Right lobe of liver (tissue), 6 donors: ENCODE measurements around the gene PRDM4. TPM values are rescaled to one million over a fixed set of nuclear protein-coding genes. Genes with fewer than 3 reads are reported as not detected.
A peak's percentile ranks its signal among the peaks of the same experiment; 100 is the strongest.
"Not testable (repeated sequence)": the region's sequence is repeated elsewhere in the genome, so short reads cannot be mapped to it uniquely, and the experiment has no call there.

ENCODE experiments used
- ATAC-seq, 4 donors: fragments of 200-7000 bp; cut with Tn5 transposase; one replicate each; pipeline ENCODE4 v1.9.1; 2020; ENCODE audit warnings: mild to moderate bottlenecking in 4 of 4, moderate library complexity in 4 of 4
- DNase-seq, 3 donors: peaks; one replicate each; pipeline ENCODE4 v3.0.0-alpha.2; 2020
- H3K27ac ChIP-seq, 3 donors: fragments of 200-600 bp; one replicate each; pipeline ENCODE4 v1.8.0; 2022
- H3K27me3 ChIP-seq, 2 donors: fragments of 200-600 bp; one replicate each; pipeline ENCODE4 v1.8.0; 2022
- H3K36me3 ChIP-seq, 4 donors: fragments of 200-600 bp; sonication (generic) in 1 of 4; one replicate each; pipeline versions ENCODE4 v1.5.1 to v1.8.0; 2017 to 2022; ENCODE audit warnings: control low read depth in 1 of 4
- H3K4me1 ChIP-seq, 4 donors: fragments of 200-600 bp; sonication (generic) in 1 of 4; one replicate each; pipeline versions ENCODE4 v1.5.1 to v1.8.0; 2017 to 2022; ENCODE audit warnings: control low read depth in 1 of 4
- H3K4me3 ChIP-seq, 3 donors: fragments of 200-600 bp; one replicate each; pipeline ENCODE4 v1.8.0; 2022
- H3K9me3 ChIP-seq, 4 donors: fragments of 200-600 bp; sonication (generic) in 1 of 4; one replicate each; pipeline versions ENCODE4 v1.5.1 to v1.8.0; 2017 to 2022; ENCODE audit warnings: control low read depth in 1 of 4
- CTCF ChIP-seq, 4 donors: fragments of 200-600 bp in 3 of 4; fragments of 450-650 bp in 1 of 4; IDR thresholded peaks; one replicate each; pipeline versions ENCODE4 v1.5.1 to v1.8.0; 2016 to 2022; ENCODE audit warnings: antibody characterized with exemption in 4 of 4, mild to moderate bottlenecking in 2 of 4
- POLR2A ChIP-seq: fragments of 450-650 bp; IDR thresholded peaks from one replicate; pipeline ENCODE4 v1.6.1; 2017; ENCODE audit warnings: antibody characterized with exemption, mild to moderate bottlenecking
- WGBS: methylation state at CpG from one replicate; pipeline ENCODE4 v1.1.6; 2018; ENCODE audit warnings: low coverage, low lambda C conversion rate; ENCODE audit not compliant: insufficient coverage; ENCODE audit errors: missing lambda C conversion rate; 5-methylcytosine and 5-hydroxymethylcytosine counted together
- intact Hi-C, 2 donors: fragments of 100-400 bp; cut with DNase I; formaldehyde crosslinking; loops; one replicate each; pipeline versions ENCODE4 v1.11.2 to v1.14.1; 2022
- total RNA-seq, 6 experiments: library from RNA; depleted of rRNA in 2 of 6; stranded (reverse); fragments of >200 nt in 2 of 6; fragmentation: NEBNext Ultra II Directional in 3 of 6; extraction: Animal tissue kit (Norgen Biotek cat#: 25700) in 3 of 6; gene quantifications; one replicate each; pipeline versions ENCODE4 v1.1.0 to v1.2.4, GENCODE V29; 2016 to 2023
- donor health status: DM: no; HTN: yes; CAD: no.
- donor health status: DM: no; HTN: no; CAD: no.
- donor health status: DM: no; HTN: no; CAD: no.
- donor health status: DM: no; HTN: yes; CAD: no.
- donor health status: DM: no; HTN: yes; CAD: no.

Gene PRDM4
- total RNA-seq, 6 experiments from 2014 or later = 5.9 to 8.2 (median 7.1) TPM

DNA sequence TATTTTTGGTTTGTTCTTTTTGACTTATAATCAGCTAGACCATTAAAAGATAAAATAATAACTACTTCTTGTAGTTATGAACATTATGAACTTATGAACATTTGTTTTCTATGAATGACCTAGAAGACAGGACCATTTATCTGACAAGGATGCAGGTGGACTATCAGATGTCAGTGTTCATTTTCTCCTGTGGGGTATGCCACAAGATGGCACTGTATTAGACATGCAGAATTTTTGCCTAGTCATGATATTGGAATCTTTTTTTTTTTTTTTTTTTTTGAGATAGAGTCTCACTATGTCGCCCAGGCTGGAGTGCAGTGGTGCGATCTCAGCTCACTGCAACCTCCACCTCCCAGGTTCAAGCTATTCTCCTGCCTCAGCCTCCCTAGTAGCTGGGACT is 65.2 kb downstream of the PRDM4 start:
- not testable (repeated sequence) for H3K4me3 ChIP-seq, H3K27ac ChIP-seq, DNase-seq, H3K27me3 ChIP-seq, H3K4me1 ChIP-seq, H3K9me3 ChIP-seq
- intact Hi-C loops = loop anchor here in 1 of 2 donors (10.0 kb wide), 1 partner anchor 69 kb away; the partner anchor contains the start of gene PRDM4
- 75% methylated on average over 2 of the region's 2 CpGs for WGBS
- peak in 3 of 4 donors; percentile 21 to 41 (median 27) for TF ChIP-seq CTCF (IDR thresholded peaks at IDR 0.05)
- ATAC-seq = peak in 3 of 4 donors; percentile 37 to 55 (median 52)
- peaks cover 0 to 81% (median 49%) of the 10 kb centered on the region in 4 donors for H3K36me3 ChIP-seq

DNA sequence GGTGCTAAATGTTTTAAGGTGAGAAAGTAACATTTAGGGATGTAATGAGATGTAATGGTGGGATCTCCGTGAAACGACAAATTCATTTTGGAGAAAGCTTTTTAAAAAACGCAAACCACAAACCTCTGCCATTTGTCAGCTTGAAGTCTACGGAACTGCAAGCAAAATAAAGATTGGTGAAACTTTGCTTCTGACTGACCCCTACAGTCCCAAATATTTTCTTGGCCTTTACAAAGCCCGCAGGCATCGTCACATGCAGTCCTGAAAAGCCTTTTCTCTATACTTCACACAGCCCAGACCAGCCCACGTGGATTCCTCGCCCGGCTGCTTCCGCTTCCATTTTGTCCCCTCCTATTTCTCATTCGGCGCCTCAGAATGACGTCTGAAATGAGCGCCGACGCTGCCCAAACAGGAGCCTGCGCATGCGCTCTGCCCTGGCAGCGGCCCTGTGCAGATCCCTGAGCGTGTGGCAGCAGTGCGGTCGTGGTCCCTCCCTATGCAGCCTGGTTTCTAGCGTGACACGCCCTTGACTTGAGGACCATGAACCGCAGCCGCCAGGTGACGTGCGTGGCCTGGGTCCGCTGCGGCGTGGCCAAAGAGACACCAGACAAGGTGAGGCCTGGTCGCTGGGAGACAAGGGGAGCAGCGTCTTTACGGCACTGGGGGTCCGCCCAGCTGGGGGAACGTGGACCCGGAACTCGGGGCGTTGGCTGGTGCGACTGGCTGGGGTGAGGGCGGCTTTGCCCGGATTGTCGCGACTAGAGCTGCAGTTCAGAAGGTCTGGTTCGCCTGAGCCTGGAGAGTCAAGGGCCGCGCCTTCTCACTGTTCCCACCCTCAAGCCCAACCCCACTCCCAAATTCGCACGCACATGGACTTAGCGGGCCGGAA is 75.3 kb downstream of the PRDM4 start, which contains the start of gene PWP1:
Gene PWP1, plus strand, starts transcription at position 440 of the 889 bp plus-strand sequence. Its CDS starts 101 bp downstream, at position 541.
- ATAC-seq = peak; percentile 91 to 95 (median 93)
- WGBS = under 1% methylated on average over 28 of the region's 51 CpGs
- TF ChIP-seq CTCF (IDR thresholded peaks at IDR 0.05) (no peak), POLR2A (peak; percentile 73)
- Histone ChIP-seq H3K9me3 (no peaks in the 10 kb centered on the region), H3K4me3 (peak within 1 kb of the TSS; percentile 78 to 95 (median 79)), H3K36me3 (peaks cover 0 to 25% (median 9%) of the 10 kb centered on the region in 4 donors), H3K4me1 (peaks cover 0 to 15% (median 0%) of the 10 kb centered on the region in 4 donors), H3K27me3 (no peaks in the 10 kb centered on the region), H3K27ac (peak within 1 kb of the TSS; percentile 34 to 83 (median 41))
- DNase-seq = peak; percentile 94 to 96 (median 96)
- intact Hi-C loops = no loop called here

- WGBS = 6% methylated on average over 9 of the region's 9 CpGs
- ATAC-seq = peak; percentile 73 to 83 (median 78)
- Histone ChIP-seq H3K27ac (peak overlapping the region; percentile 34 to 83 (median 41)), H3K36me3 (peaks cover 0 to 19% (median 6%) of the 10 kb centered on the region in 4 donors), H3K4me3 (peak overlapping the region; percentile 78 to 95 (median 79)), H3K9me3 (no peaks in the 10 kb centered on the region), H3K4me1 (peaks cover 0 to 15% (median 0%) of the 10 kb centered on the region in 4 donors), H3K27me3 (no peaks in the 10 kb centered on the region)
- no peak for TF ChIP-seq POLR2A
- no peak for TF ChIP-seq CTCF (IDR thresholded peaks at IDR 0.05)
- intact Hi-C loops = no loop called here
- peak in 1 of 3 donors; percentile 64 for DNase-seq
Measured at GRCh38 chr12:107684990-107685359, 76.0 kb downstream of the PRDM4 start.

DNA sequence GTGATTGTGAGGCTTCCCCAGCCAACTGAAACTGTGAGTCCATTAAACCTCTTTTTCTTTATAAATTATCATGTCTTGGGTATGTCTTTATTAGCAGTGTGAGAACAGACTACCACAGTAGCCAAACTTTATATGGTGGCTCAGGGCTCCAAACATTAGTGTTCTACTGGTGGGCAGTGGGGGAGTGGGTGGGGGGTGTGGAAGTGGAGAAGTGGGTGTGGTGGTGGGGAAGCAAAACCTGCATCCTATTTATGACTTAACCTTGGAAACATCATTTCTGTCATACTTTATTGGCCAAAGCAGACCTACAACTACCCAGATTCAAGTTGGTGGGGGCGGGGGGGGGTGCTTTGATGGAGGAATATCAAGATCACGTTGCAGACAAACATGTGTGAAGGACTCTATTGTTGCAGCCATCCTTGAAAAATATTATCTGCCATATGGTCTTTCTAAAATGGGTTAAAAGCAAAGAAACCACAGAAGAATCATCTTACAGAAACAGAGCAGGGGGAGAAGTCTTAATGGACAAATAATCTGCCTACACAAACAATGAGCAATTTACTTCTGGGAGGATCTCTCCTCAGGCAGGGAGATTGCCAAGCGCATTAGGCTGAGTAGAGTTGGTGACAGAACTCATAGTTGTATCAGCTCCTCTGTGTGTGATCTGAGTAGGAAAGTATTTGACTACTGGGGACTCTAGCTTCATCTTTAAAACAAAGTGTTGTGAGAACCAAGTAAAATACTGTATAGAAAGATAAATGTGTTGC is 76.7 kb downstream of the PRDM4 start:
- WGBS = 81% methylated on average over 3 of the region's 3 CpGs
- DNase-seq (no peak), ATAC-seq (no peak)
- Histone ChIP-seq H3K27ac (peak overlapping the region in 1 of 3 donors; percentile 83), H3K9me3 (no peaks in the 10 kb centered on the region), H3K4me1 (peaks cover 0 to 15% (median 0%) of the 10 kb centered on the region in 4 donors), H3K27me3 (no peaks in the 10 kb centered on the region), H3K4me3 (no peak overlapping the region), H3K36me3 (peaks cover 0 to 11% (median 4%) of the 10 kb centered on the region in 4 donors)
- TF ChIP-seq POLR2A = no peak
- no peak for TF ChIP-seq CTCF (IDR thresholded peaks at IDR 0.05)
- intact Hi-C loops = no loop called here

Other genes with a start within 250 kb of the PRDM4 start
- 10 to 100 TPM; 10.1 to 47.3 (median 16.6) TPM for gene PWP1, start 75.3 kb downstream of the PRDM4 start, total RNA-seq
- not detected for gene ASCL4, start 13.6 kb upstream of the PRDM4 start, total RNA-seq